Measurements from ENCODE around the gene SPACDR.

The SPACDR gene

GRCh38 chr7:100415448-100415847, 48.6 kb downstream of the SPACDR start:
- H3K4me3 ChIP-seq (ENCODE audit: low read length) = no peak overlapping the region
- no peak overlapping the region for H3K27ac ChIP-seq (ENCODE audit: low read length)
- H3K79me2 ChIP-seq (ENCODE audit: low read length) = no peaks in the 10 kb centered on the region
- peaks cover 4% of the 10 kb centered on the region; the same call in 1 of the 2 replicates for H3K27me3 ChIP-seq (ENCODE audit: low read depth, low read length)
- no peak overlapping the region for H3K4me2 ChIP-seq (ENCODE audit: low read length)
- TF ChIP-seq, protein P1, sequence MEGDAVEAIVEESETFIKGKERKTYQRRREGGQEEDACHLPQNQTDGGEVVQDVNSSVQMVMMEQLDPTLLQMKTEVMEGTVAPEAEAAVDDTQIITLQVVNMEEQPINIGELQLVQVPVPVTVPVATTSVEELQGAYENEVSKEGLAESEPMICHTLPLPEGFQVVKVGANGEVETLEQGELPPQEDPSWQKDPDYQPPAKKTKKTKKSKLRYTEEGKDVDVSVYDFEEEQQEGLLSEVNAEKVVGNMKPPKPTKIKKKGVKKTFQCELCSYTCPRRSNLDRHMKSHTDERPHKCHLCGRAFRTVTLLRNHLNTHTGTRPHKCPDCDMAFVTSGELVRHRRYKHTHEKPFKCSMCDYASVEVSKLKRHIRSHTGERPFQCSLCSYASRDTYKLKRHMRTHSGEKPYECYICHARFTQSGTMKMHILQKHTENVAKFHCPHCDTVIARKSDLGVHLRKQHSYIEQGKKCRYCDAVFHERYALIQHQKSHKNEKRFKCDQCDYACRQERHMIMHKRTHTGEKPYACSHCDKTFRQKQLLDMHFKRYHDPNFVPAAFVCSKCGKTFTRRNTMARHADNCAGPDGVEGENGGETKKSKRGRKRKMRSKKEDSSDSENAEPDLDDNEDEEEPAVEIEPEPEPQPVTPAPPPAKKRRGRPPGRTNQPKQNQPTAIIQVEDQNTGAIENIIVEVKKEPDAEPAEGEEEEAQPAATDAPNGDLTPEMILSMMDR (IDR thresholded peaks at IDR 0.05; ENCODE audit: low read depth, low read length) = no peak
- TF ChIP-seq EZH2phosphoT487 (IDR thresholded peaks at IDR 0.05; ENCODE audit: low read depth) = no peak
- H3K36me3 ChIP-seq (replicated peaks; ENCODE audit: low read depth, low read length) = no peaks in the 10 kb centered on the region
- no peaks in the 10 kb centered on the region for H4K20me1 ChIP-seq (ENCODE audit: insufficient read depth, low read length)
- H3K9ac ChIP-seq (ENCODE audit: low read length) = no peak overlapping the region
- peaks cover 45% of the 10 kb centered on the region for H3K4me1 ChIP-seq (ENCODE audit: low read length)
- no peaks in the 10 kb centered on the region for H3K9me3 ChIP-seq (ENCODE audit: insufficient read depth, low read length)
- H2AFZ ChIP-seq (ENCODE audit: low read depth, low read length) = no peak overlapping the region

- Histone ChIP-seq H3K9ac (ENCODE audit: low read length) (peak overlapping the region; percentile 10; the same call in 1 of the 2 replicates), H4K20me1 (ENCODE audit: insufficient read depth, low read length) (no peaks in the 10 kb centered on the region), H3K79me2 (ENCODE audit: low read length) (no peaks in the 10 kb centered on the region), H3K27ac (ENCODE audit: low read length) (no peak overlapping the region; the same call in 1 of the 2 replicates), H3K4me1 (ENCODE audit: low read length) (peaks cover 32% of the 10 kb centered on the region), H3K27me3 (ENCODE audit: low read depth, low read length) (peaks cover 17% of the 10 kb centered on the region), H3K36me3 (replicated peaks; ENCODE audit: low read depth, low read length) (no peaks in the 10 kb centered on the region), H3K4me3 (ENCODE audit: low read length) (no peak overlapping the region), H3K9me3 (ENCODE audit: insufficient read depth, low read length) (no peaks in the 10 kb centered on the region), H3K4me2 (ENCODE audit: low read length) (peak overlapping the region; percentile 70), H2AFZ (ENCODE audit: low read depth, low read length) (0 out of 2 replicates have a peak overlapping the region, but pooled peaks have one; percentile 15)
- TF ChIP-seq EZH2phosphoT487 (IDR thresholded peaks at IDR 0.05; ENCODE audit: low read depth) = no peak
- TF ChIP-seq, protein P1 (IDR thresholded peaks at IDR 0.05; ENCODE audit: low read depth, low read length) = no peak
These were observed 50.2 kb downstream of the SPACDR start for GRCh38 chr7:100413889-100414288.

DNA sequence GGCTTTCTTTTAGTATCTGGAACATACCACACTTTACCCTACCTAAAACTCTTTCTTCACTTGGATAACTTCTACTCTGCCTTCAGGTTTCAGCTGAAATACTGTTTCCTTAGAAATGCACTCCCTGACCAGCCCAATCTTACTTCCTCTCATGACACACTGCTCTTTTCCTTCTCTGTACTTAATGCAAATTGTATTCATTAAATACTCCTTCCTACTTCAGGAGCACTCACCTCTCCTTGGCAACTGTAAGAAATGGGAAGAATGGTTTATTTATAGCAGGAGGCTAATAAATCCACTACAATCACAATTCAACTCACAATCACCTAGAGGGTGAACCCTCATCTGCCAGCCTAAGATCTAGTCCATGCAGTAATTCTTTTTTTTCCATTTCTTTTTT, 50.7 kb downstream of the SPACDR start:
- peak overlapping the region; percentile 30; the same call in 1 of the 2 replicates for H3K4me3 ChIP-seq (ENCODE audit: low read length)
- peaks cover 22% of the 10 kb centered on the region for H3K27me3 ChIP-seq (ENCODE audit: low read depth, low read length)
- H3K36me3 ChIP-seq (replicated peaks; ENCODE audit: low read depth, low read length) = no peaks in the 10 kb centered on the region
- H3K9ac ChIP-seq (ENCODE audit: low read length) = peak overlapping the region; percentile 29; the same call in 1 of the 2 replicates
- peak overlapping the region; percentile 70 for H3K4me2 ChIP-seq (ENCODE audit: low read length)
- no peaks in the 10 kb centered on the region for H3K79me2 ChIP-seq (ENCODE audit: low read length)
- H3K27ac ChIP-seq (ENCODE audit: low read length) = peak overlapping the region; percentile 54
- no peaks in the 10 kb centered on the region for H4K20me1 ChIP-seq (ENCODE audit: insufficient read depth, low read length)
- H3K4me1 ChIP-seq (ENCODE audit: low read length) = peaks cover 27% of the 10 kb centered on the region
- no peak overlapping the region for H2AFZ ChIP-seq (ENCODE audit: low read depth, low read length)
- no peaks in the 10 kb centered on the region for H3K9me3 ChIP-seq (ENCODE audit: insufficient read depth, low read length)
- TF ChIP-seq, protein P1 (IDR thresholded peaks at IDR 0.05; ENCODE audit: low read depth, low read length) = no peak
- TF ChIP-seq EZH2phosphoT487 (IDR thresholded peaks at IDR 0.05; ENCODE audit: low read depth) = no peak

GRCh38 chr7:100411101-100411500, 53.0 kb downstream of the SPACDR start:
- no peak overlapping the region for H2AFZ ChIP-seq (ENCODE audit: low read depth, low read length)
- no peak for TF ChIP-seq EZH2phosphoT487 (IDR thresholded peaks at IDR 0.05; ENCODE audit: low read depth)
- TF ChIP-seq, protein P1 (IDR thresholded peaks at IDR 0.05; ENCODE audit: low read depth, low read length) = no peak
- H3K4me1 ChIP-seq (ENCODE audit: low read length) = peaks cover 31% of the 10 kb centered on the region

More at GRCh38 chr7:100411101-100411500, 53.0 kb downstream of the SPACDR start:
- H3K9ac ChIP-seq (ENCODE audit: low read length) = no peak overlapping the region
- H3K9me3 ChIP-seq (ENCODE audit: insufficient read depth, low read length) = no peaks in the 10 kb centered on the region
- no peak overlapping the region for H3K4me3 ChIP-seq (ENCODE audit: low read length)
- no peaks in the 10 kb centered on the region for H3K36me3 ChIP-seq (replicated peaks; ENCODE audit: low read depth, low read length)
- H3K27me3 ChIP-seq (ENCODE audit: low read depth, low read length) = peaks cover 38% of the 10 kb centered on the region
- no peaks in the 10 kb centered on the region for H3K79me2 ChIP-seq (ENCODE audit: low read length)
- H4K20me1 ChIP-seq (ENCODE audit: insufficient read depth, low read length) = no peaks in the 10 kb centered on the region
- H3K4me2 ChIP-seq (ENCODE audit: low read length) = no peak overlapping the region
- H3K27ac ChIP-seq (ENCODE audit: low read length) = no peak overlapping the region

Data from OCI-LY3 (cell line).